Measurements from ENCODE around the gene GPR158.

DNA sequence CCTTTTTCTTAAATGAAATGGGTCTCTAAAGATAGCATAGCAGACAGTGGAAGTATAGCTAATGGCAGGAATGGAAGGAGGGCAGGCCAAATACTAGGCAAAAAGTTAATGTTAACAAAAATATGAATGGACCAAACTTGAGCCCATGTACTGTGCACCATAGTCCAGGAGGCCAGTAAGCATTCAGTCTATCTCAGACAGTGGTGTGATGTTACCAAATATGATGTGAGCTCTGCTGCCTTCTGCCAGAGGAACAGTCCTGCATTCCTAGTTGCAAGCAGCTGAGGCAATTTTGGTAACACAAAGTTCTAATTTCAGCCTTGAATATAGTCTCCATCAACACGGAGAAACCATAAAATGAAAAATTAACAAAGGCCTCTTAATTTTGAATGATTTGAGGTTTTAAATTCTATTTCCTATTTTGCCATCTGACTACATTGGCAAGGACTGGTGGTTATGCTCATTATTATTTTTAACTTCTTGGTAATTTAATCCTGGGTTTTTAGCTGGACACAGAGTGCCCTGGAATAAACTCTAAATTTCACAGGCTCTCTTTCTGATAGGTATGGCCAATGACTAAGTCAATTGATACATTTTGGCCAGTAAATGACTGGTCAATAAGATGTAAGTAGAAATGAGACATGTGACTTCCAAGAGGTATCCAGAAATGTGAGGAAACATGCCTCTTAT lies 442.2 kb downstream of the GPR158 start:
- no peak for TF ChIP-seq CTCF (conservative IDR thresholded peaks at IDR 0.05; ENCODE audit: low read length)
- TF ChIP-seq EZH2phosphoT487 (IDR thresholded peaks at IDR 0.05; ENCODE audit: borderline replicate concordance, low read depth, low read length) = no peak

Data from OCI-LY7 (cell line).